ENCODE results near the gene MAML3.

DNA sequence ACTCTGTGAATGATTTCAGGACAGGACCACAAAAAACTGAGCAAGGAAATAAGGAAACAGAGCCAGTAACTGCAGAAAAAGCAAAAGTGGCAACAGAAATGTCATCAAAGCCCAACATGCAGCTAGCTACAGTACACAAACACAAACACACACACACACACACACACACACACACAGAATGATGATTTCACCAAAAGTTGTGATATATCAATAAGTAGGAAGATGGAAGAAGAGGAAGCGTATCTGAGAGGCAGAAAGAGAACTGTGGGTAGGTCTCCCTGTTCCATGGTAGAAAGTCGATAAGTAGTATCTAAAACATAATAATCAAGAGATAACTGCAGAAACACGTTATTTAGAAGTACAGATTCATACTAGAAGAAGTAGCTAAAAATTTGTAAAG, 340.1 kb downstream of the MAML3 start:
- no peak for TF ChIP-seq POLR2A (IDR thresholded peaks at IDR 0.05; ENCODE audit: low read depth, low read length)
- TF ChIP-seq POLR2AphosphoS5 (IDR thresholded peaks at IDR 0.05; ENCODE audit: low read depth, low read length) = no peak

Measured in GM12891 (cell line).